ENCODE results near the gene SORT1. TPM values are rescaled to one million over a fixed set of nuclear protein-coding genes. Genes with fewer than 3 reads are reported as not detected.

The SORT1 gene
- total RNA-seq, 4 donors from 2014 or later: 37.0 to 69.6 (median 44.7) TPM

DNA sequence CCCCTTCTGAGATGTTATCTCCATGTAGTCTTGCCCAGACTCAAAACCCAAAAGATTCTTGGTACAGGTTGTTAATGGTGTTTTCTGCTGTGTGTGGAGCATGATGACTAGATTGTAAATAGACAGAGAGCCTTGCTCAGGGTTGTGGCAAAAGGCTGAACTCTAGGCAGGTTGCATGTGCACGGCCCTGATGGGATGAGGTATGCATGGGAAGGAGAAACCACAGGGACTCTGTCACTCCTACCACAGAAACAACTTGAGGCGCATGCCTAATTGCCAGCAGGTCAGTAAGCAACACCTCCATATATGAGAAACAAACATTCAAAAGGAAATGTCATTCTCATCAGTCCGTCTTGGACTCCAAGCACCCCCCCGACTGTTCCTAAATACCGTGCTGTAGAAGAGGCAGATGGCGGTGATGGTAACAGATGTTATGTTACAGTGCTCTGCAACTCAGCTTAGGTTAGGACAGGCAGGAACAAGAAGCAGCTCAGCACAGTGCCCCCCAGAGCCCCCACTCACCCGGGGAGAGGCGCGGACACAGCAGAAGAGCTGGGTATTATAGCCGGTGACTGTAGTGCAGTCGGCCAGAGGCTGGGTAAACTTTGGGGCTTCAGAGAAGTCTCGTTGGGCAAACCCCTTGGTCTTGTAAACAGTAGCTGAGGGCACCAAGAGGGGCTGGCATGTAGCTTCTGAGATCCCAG lies 101.9 kb downstream of the SORT1 start:
- Histone ChIP-seq H3K36me3 (no peaks in the 10 kb centered on the region), H3K4me3 (no peak overlapping the region)
- intact Hi-C loops (cut with DNase I): no loop called here

DNA sequence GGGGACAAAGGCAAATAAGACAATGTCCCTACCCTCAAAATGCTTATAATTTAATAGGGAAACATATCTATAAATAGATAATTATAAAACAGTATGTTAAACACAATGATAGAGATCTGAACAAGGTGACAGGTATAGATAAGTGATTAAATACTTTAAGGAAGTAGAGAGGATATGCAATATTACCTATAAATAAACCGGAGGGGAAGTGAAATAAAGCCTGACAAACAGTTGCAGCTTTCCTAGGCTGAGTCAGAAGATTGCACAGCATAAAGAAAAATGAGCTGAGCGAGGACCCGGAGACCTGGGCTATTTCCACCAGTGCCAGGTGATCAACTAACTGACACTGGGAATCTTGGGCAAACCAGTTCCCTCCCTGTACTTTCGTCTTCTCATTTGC lies 103.2 kb downstream of the SORT1 start:
- H3K4me1 ChIP-seq: peaks cover 0 to 20% (median 8%) of the 10 kb centered on the region in 3 donors
- peaks cover 0 to 2% (median 0%) of the 10 kb centered on the region in 4 donors for H3K27me3 ChIP-seq
- H3K36me3 ChIP-seq: no peaks in the 10 kb centered on the region
- intact Hi-C loops (cut with DNase I): no loop called here
- TF ChIP-seq, protein P1, sequence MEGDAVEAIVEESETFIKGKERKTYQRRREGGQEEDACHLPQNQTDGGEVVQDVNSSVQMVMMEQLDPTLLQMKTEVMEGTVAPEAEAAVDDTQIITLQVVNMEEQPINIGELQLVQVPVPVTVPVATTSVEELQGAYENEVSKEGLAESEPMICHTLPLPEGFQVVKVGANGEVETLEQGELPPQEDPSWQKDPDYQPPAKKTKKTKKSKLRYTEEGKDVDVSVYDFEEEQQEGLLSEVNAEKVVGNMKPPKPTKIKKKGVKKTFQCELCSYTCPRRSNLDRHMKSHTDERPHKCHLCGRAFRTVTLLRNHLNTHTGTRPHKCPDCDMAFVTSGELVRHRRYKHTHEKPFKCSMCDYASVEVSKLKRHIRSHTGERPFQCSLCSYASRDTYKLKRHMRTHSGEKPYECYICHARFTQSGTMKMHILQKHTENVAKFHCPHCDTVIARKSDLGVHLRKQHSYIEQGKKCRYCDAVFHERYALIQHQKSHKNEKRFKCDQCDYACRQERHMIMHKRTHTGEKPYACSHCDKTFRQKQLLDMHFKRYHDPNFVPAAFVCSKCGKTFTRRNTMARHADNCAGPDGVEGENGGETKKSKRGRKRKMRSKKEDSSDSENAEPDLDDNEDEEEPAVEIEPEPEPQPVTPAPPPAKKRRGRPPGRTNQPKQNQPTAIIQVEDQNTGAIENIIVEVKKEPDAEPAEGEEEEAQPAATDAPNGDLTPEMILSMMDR (IDR thresholded peaks at IDR 0.05): no peak
- no peak for TF ChIP-seq POLR2A (IDR thresholded peaks at IDR 0.05)
- DNase-seq: no peak
- H3K4me3 ChIP-seq: no peak overlapping the region
- H3K9me3 ChIP-seq: no peaks in the 10 kb centered on the region
- no peak overlapping the region for H3K27ac ChIP-seq
- 49 to 74% methylated on average over 4 of the region's 4 CpGs for WGBS, 2 donors

More for the DNA sequence above, 101.9 kb downstream of the SORT1 start:
- WGBS, 2 donors: 84 to 87% methylated on average over 12 of the region's 12 CpGs
- DNase-seq: no peak
- no peak overlapping the region for H3K27ac ChIP-seq
- peaks cover 0 to 2% (median 0%) of the 10 kb centered on the region in 4 donors for H3K27me3 ChIP-seq
- H3K4me1 ChIP-seq: peaks cover 0 to 27% (median 10%) of the 10 kb centered on the region in 3 donors
- no peak for TF ChIP-seq POLR2A (IDR thresholded peaks at IDR 0.05)
- TF ChIP-seq, protein P1 (IDR thresholded peaks at IDR 0.05): no peak
- no peaks in the 10 kb centered on the region for H3K9me3 ChIP-seq

DNA sequence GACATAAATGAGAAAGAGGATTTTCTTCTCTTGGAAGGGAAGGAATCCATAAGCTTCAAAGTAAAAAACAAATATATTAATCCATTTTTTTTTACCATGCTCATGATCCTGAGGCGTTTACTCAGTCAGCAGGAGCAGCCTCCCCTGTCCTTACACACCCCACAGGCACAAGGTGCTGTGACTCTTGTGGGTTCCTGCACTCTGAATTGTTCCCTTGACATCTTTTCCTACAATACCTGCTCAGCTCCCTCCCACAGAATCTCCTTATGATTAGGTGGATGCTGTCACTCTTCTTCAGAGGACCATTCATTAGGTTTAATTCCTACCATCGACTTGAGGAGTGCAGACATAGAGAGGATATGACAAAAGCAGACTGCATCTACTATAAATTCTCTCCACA lies 104.7 kb downstream of the SORT1 start:
- Histone ChIP-seq H3K27me3 (peaks cover 0 to 2% (median 0%) of the 10 kb centered on the region in 4 donors), H3K4me1 (peaks cover 0 to 6% (median 0%) of the 10 kb centered on the region in 3 donors), H3K27ac (no peak overlapping the region), H3K9me3 (no peaks in the 10 kb centered on the region), H3K4me3 (no peak overlapping the region), H3K36me3 (no peaks in the 10 kb centered on the region)
- 40 to 63% methylated on average over 1 to 2 of the region's 2 CpGs for WGBS, 2 donors
- intact Hi-C loops (cut with DNase I): no loop called here
- TF ChIP-seq POLR2A (IDR thresholded peaks at IDR 0.05): no peak
- TF ChIP-seq, protein P1 (IDR thresholded peaks at IDR 0.05): no peak
- DNase-seq: no peak

DNA sequence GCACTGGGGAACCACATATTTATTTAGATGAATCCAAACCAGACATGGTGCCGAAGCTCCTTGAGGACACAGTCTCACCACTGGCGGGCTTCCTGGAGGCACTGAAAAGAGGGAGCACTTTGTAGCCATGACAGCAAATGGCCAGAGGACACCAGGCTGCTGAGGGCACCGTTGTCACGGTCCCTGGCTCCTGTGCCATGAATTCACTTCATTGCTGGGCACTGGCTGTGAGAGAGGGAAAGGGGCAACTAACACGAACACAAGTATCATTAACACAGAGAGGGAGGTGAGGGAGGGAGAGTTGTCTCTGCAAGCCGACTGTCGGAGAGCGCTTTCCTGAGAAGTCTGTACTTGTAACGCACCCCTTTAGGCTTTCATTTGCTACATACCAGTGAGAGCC lies 105.4 kb downstream of the SORT1 start:
- no peaks in the 10 kb centered on the region for H3K9me3 ChIP-seq
- H3K27me3 ChIP-seq: peaks cover 0 to 2% (median 0%) of the 10 kb centered on the region in 4 donors
- peaks cover 0 to 6% (median 0%) of the 10 kb centered on the region in 3 donors for H3K4me1 ChIP-seq
- intact Hi-C loops (cut with DNase I): no loop called here
- no peak overlapping the region for H3K4me3 ChIP-seq
- no peak for DNase-seq
- no peak overlapping the region for H3K27ac ChIP-seq
- WGBS, 2 donors: 52 to 82% methylated on average over 9 of the region's 9 CpGs
- TF ChIP-seq POLR2A (IDR thresholded peaks at IDR 0.05): no peak
- TF ChIP-seq, protein P1 (IDR thresholded peaks at IDR 0.05): no peak
- H3K36me3 ChIP-seq: no peaks in the 10 kb centered on the region

DNA sequence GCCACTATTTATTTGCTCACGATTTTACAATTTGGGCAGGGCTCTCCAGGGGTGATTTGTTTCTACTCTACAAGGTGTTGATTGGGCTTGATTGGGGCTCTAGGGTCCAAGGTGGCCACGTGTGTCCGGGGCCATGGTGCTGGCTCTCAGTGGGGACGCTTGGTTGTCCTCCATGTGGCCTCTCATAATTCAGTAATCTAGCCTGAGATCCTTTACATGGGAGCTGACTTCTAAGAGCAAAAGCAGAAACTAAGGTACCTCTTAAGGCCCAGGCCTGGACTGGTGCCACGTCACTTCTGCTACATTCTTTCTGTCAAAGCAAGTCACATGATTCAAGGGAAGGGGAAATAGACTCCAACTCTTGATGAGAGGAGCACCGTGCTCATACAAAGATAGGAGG lies 106.7 kb downstream of the SORT1 start:
- Histone ChIP-seq H3K4me1 (no peaks in the 10 kb centered on the region), H3K4me3 (no peak overlapping the region), H3K36me3 (no peaks in the 10 kb centered on the region), H3K27ac (no peak overlapping the region), H3K9me3 (no peaks in the 10 kb centered on the region), H3K27me3 (peaks cover 0 to 2% (median 0%) of the 10 kb centered on the region in 4 donors)
- intact Hi-C loops (cut with DNase I): no loop called here
- WGBS, 2 donors: 75 to 80% methylated on average over 6 of the region's 6 CpGs
- TF ChIP-seq, protein P1 (IDR thresholded peaks at IDR 0.05): no peak
- TF ChIP-seq POLR2A (IDR thresholded peaks at IDR 0.05): no peak
- DNase-seq: no peak
